ENCODE data around the gene FCRL3. TPM values are rescaled to one million over a fixed set of nuclear protein-coding genes. Genes with fewer than 3 reads are reported as not detected.

The FCRL3 gene
- total RNA-seq, 1 experiment from 2014 or later, result not detected

- no peak overlapping the region for H3K27ac Mint-ChIP-seq (ENCODE audit: unreplicated experiment)
- H3K4me1 ChIP-seq, result no peaks in the 10 kb centered on the region
- no peak overlapping the region for H3K4me3 ChIP-seq (ENCODE audit: low read depth, low read length)
- POLR2A ChIA-PET, result no interaction called here
- H3K4me3 Mint-ChIP-seq (ENCODE audit: unreplicated experiment), result no peak overlapping the region
- DNase-seq, result no peak
- TF ChIP-seq CTCF (IDR thresholded peaks at IDR 0.05; ENCODE audit: insufficient read depth in 1 of 2, low read depth in 1 of 2, low read length in 1 of 2, severe bottlenecking in 1 of 2, unreplicated experiment in 1 of 2), result no peak
- H3K36me3 ChIP-seq (ENCODE audit: control insufficient read depth, insufficient read depth, low read length), result no peaks in the 10 kb centered on the region
- H3K9me3 Mint-ChIP-seq (ENCODE audit: unreplicated experiment), result peaks cover 4% of the 10 kb centered on the region
- BruUV-seq (replicated peaks), result no TSS peak
- no peaks in the 10 kb centered on the region for H3K4me1 Mint-ChIP-seq (ENCODE audit: low read depth, unreplicated experiment)
- no peaks in the 10 kb centered on the region for H3K27me3 ChIP-seq (replicated peaks; ENCODE audit: control insufficient read depth, insufficient read depth, low read length)
- CTCF ChIA-PET, result no interaction called here
- no peaks in the 10 kb centered on the region for H3K36me3 Mint-ChIP-seq (ENCODE audit: insufficient read depth, unreplicated experiment)
- no peaks in the 10 kb centered on the region; the same call in 1 of the 2 replicates for H3K9me3 ChIP-seq
- intact Hi-C loops (cut with micrococcal nuclease; ENCODE audit: unreplicated experiment), result no loop called here
- H3K27me3 Mint-ChIP-seq (ENCODE audit: insufficient read depth, unreplicated experiment), result peaks cover 3% of the 10 kb centered on the region
Observed at GRCh38 chr1:157715736-157716135, 15.2 kb upstream of the FCRL3 start.

GRCh38 chr1:157711802-157712201 is 11.2 kb upstream of the FCRL3 start:
- BruUV-seq (replicated peaks), result no TSS peak

GRCh38 chr1:157704878-157705277 is 4.3 kb upstream of the FCRL3 start:
- no peaks in the 10 kb centered on the region for H3K36me3 Mint-ChIP-seq (ENCODE audit: insufficient read depth, unreplicated experiment)
- no peak overlapping the region for H3K4me3 ChIP-seq (ENCODE audit: low read depth, low read length)
- no peak overlapping the region for H3K27ac Mint-ChIP-seq (ENCODE audit: unreplicated experiment)
- H3K9me3 ChIP-seq, result no peaks in the 10 kb centered on the region
- no TSS peak for BruUV-seq (replicated peaks)
- H3K4me1 Mint-ChIP-seq (ENCODE audit: low read depth, unreplicated experiment), result no peaks in the 10 kb centered on the region
- no peaks in the 10 kb centered on the region for H3K9me3 Mint-ChIP-seq (ENCODE audit: unreplicated experiment)
- H3K4me1 ChIP-seq, result no peaks in the 10 kb centered on the region
- no peaks in the 10 kb centered on the region for H3K36me3 ChIP-seq (ENCODE audit: control insufficient read depth, insufficient read depth, low read length)
- H3K27me3 Mint-ChIP-seq (ENCODE audit: insufficient read depth, unreplicated experiment), result peaks cover 25% of the 10 kb centered on the region
- DNase-seq, result no peak
- H3K27me3 ChIP-seq (replicated peaks; ENCODE audit: control insufficient read depth, insufficient read depth, low read length), result no peaks in the 10 kb centered on the region; the same call in 1 of the 2 replicates
- POLR2A ChIA-PET, result no interaction called here
- TF ChIP-seq CTCF (IDR thresholded peaks at IDR 0.05; ENCODE audit: insufficient read depth in 1 of 2, low read depth in 1 of 2, low read length in 1 of 2, severe bottlenecking in 1 of 2, unreplicated experiment in 1 of 2), result no peak
- intact Hi-C loops (cut with micrococcal nuclease; ENCODE audit: unreplicated experiment), result no loop called here
- CTCF ChIA-PET, result no interaction called here
- H3K4me3 Mint-ChIP-seq (ENCODE audit: unreplicated experiment), result no peak overlapping the region

More at GRCh38 chr1:157711802-157712201, 11.2 kb upstream of the FCRL3 start:
- Mint-ChIP-seq H3K27ac (ENCODE audit: unreplicated experiment) (no peak overlapping the region), H3K27me3 (ENCODE audit: insufficient read depth, unreplicated experiment) (peaks cover 17% of the 10 kb centered on the region), H3K4me1 (ENCODE audit: low read depth, unreplicated experiment) (no peaks in the 10 kb centered on the region), H3K36me3 (ENCODE audit: insufficient read depth, unreplicated experiment) (no peaks in the 10 kb centered on the region), H3K9me3 (ENCODE audit: unreplicated experiment) (no peaks in the 10 kb centered on the region), H3K4me3 (ENCODE audit: unreplicated experiment) (no peak overlapping the region)
- H3K4me1 ChIP-seq, result no peaks in the 10 kb centered on the region
- no peaks in the 10 kb centered on the region for H3K36me3 ChIP-seq (ENCODE audit: control insufficient read depth, insufficient read depth, low read length)
- CTCF ChIA-PET, result no interaction called here
- no peak for DNase-seq
- POLR2A ChIA-PET, result no interaction called here
- no peaks in the 10 kb centered on the region; the same call in 1 of the 2 replicates for H3K27me3 ChIP-seq (replicated peaks; ENCODE audit: control insufficient read depth, insufficient read depth, low read length)
- no peak overlapping the region for H3K4me3 ChIP-seq (ENCODE audit: low read depth, low read length)
- TF ChIP-seq CTCF (IDR thresholded peaks at IDR 0.05; ENCODE audit: insufficient read depth in 1 of 2, low read depth in 1 of 2, low read length in 1 of 2, severe bottlenecking in 1 of 2, unreplicated experiment in 1 of 2), result no peak
- intact Hi-C loops (cut with micrococcal nuclease; ENCODE audit: unreplicated experiment), result no loop called here
- no peaks in the 10 kb centered on the region; the same call in 1 of the 2 replicates for H3K9me3 ChIP-seq
